Measurements from ENCODE around the gene CKMT2. TPM values are rescaled to one million over a fixed set of nuclear protein-coding genes. Genes with fewer than 3 reads are reported as not detected.

The CKMT2 gene
- total RNA-seq, 1 donor from 2014 or later = 3.0 TPM

GRCh38 chr5:81310402-81311063 lies 77.4 kb downstream of the CKMT2 start:
- no peak overlapping the region for H3K4me3 ChIP-seq
- no peaks in the 10 kb centered on the region for H3K9me3 ChIP-seq
- H3K27ac ChIP-seq = no peak overlapping the region
- ATAC-seq (no peak), DNase-seq (no peak)
- TF ChIP-seq CTCF (IDR thresholded peaks at IDR 0.05) = no peak
- peaks cover 60% of the 10 kb centered on the region for H3K36me3 ChIP-seq
- no peaks in the 10 kb centered on the region for H3K27me3 ChIP-seq
- intact Hi-C loops (cut with DNase I) = no loop called here
- H3K4me1 ChIP-seq = no peaks in the 10 kb centered on the region

GRCh38 chr5:81313278-81313677 lies 80.2 kb downstream of the CKMT2 start:
- TF ChIP-seq CTCF (IDR thresholded peaks at IDR 0.05) = no peak
- Histone ChIP-seq H3K27ac (no peak overlapping the region), H3K4me1 (no peaks in the 10 kb centered on the region), H3K9me3 (no peaks in the 10 kb centered on the region), H3K27me3 (no peaks in the 10 kb centered on the region), H3K4me3 (no peak overlapping the region), H3K36me3 (peaks cover 60% of the 10 kb centered on the region)
- intact Hi-C loops (cut with DNase I) = no loop called here
- DNase-seq (no peak), ATAC-seq (no peak)

GRCh38 chr5:81313686-81314085 lies 80.6 kb downstream of the CKMT2 start:
- H3K27me3 ChIP-seq = no peaks in the 10 kb centered on the region
- no peak for DNase-seq
- no peak for TF ChIP-seq CTCF (IDR thresholded peaks at IDR 0.05)
- H3K4me1 ChIP-seq = no peaks in the 10 kb centered on the region
- H3K27ac ChIP-seq = no peak overlapping the region
- no peaks in the 10 kb centered on the region for H3K9me3 ChIP-seq
- ATAC-seq = no peak
- intact Hi-C loops (cut with DNase I) = no loop called here
- H3K36me3 ChIP-seq = peaks cover 60% of the 10 kb centered on the region
- H3K4me3 ChIP-seq = no peak overlapping the region

GRCh38 chr5:81314581-81314980 lies 81.5 kb downstream of the CKMT2 start:
- DNase-seq (no peak), ATAC-seq (no peak)
- H3K27me3 ChIP-seq = no peaks in the 10 kb centered on the region
- H3K9me3 ChIP-seq = no peaks in the 10 kb centered on the region
- intact Hi-C loops (cut with DNase I) = no loop called here
- no peaks in the 10 kb centered on the region for H3K4me1 ChIP-seq
- TF ChIP-seq CTCF (IDR thresholded peaks at IDR 0.05) = no peak
- peaks cover 54% of the 10 kb centered on the region for H3K36me3 ChIP-seq
- H3K27ac ChIP-seq = no peak overlapping the region
- no peak overlapping the region for H3K4me3 ChIP-seq

GRCh38 chr5:81315336-81315735 lies 82.2 kb downstream of the CKMT2 start:
- DNase-seq (no peak), ATAC-seq (no peak)
- no peak for TF ChIP-seq CTCF (IDR thresholded peaks at IDR 0.05)
- H3K9me3 ChIP-seq = no peaks in the 10 kb centered on the region
- no peaks in the 10 kb centered on the region for H3K4me1 ChIP-seq
- no peak overlapping the region for H3K4me3 ChIP-seq
- intact Hi-C loops (cut with DNase I) = no loop called here
- peaks cover 48% of the 10 kb centered on the region for H3K36me3 ChIP-seq
- H3K27ac ChIP-seq = no peak overlapping the region
- no peaks in the 10 kb centered on the region for H3K27me3 ChIP-seq

GRCh38 chr5:81315830-81316229 lies 82.7 kb downstream of the CKMT2 start:
- peaks cover 43% of the 10 kb centered on the region for H3K36me3 ChIP-seq
- TF ChIP-seq CTCF (IDR thresholded peaks at IDR 0.05) = no peak
- H3K4me1 ChIP-seq = no peaks in the 10 kb centered on the region
- DNase-seq (no peak), ATAC-seq (no peak)
- intact Hi-C loops (cut with DNase I) = no loop called here
- no peaks in the 10 kb centered on the region for H3K9me3 ChIP-seq
- no peaks in the 10 kb centered on the region for H3K27me3 ChIP-seq
- no peak overlapping the region for H3K4me3 ChIP-seq
- H3K27ac ChIP-seq = no peak overlapping the region
